GM12801 (cell line): ENCODE measurements around the gene RMDN2.

ENCODE experiments used
- CTCF ChIP-seq: IDR thresholded peaks from one replicate; pipeline ENCODE4 v1.5.1; 2011; ENCODE audit warnings: control low read depth; ENCODE audit not compliant: insufficient read length; ENCODE audit errors: extremely low read depth

RMDN2 gene

GRCh38 chr2:37944268-37944667 lies 19.2 kb downstream of the RMDN2 start:
- TF ChIP-seq CTCF: no peak

GRCh38 chr2:37947306-37947705 lies 22.2 kb downstream of the RMDN2 start:
- no peak for TF ChIP-seq CTCF

GRCh38 chr2:37966326-37966725 lies 41.2 kb downstream of the RMDN2 start:
- TF ChIP-seq CTCF: no peak

- TF ChIP-seq CTCF: no peak
Observed at GRCh38 chr2:37969731-37970130, 44.6 kb downstream of the RMDN2 start.

GRCh38 chr2:37971971-37972370 lies 46.9 kb downstream of the RMDN2 start:
- no peak for TF ChIP-seq CTCF

- no peak for TF ChIP-seq CTCF
Observed at GRCh38 chr2:37973615-37974353, 48.7 kb downstream of the RMDN2 start.

GRCh38 chr2:37975808-37976207 lies 50.7 kb downstream of the RMDN2 start:
- no peak for TF ChIP-seq CTCF
